ENCODE results near the gene TBC1D10A.

- TF ChIP-seq ZNF263 (CRISPR knock-in tag; IDR thresholded peaks at IDR 0.05; ENCODE audit: low read depth) (no peak), KAT7 (CRISPR knock-in tag; IDR thresholded peaks at IDR 0.05; ENCODE audit: borderline replicate concordance) (no peak), FOXJ3 (CRISPR knock-in tag; IDR thresholded peaks at IDR 0.05; ENCODE audit: borderline replicate concordance) (no peak), AR (CRISPR knock-in tag; IDR thresholded peaks at IDR 0.05) (no peak), TCF7 (CRISPR knock-in tag; IDR thresholded peaks at IDR 0.05; ENCODE audit: low read depth) (no peak)
- TF ChIP-seq, protein P1, sequence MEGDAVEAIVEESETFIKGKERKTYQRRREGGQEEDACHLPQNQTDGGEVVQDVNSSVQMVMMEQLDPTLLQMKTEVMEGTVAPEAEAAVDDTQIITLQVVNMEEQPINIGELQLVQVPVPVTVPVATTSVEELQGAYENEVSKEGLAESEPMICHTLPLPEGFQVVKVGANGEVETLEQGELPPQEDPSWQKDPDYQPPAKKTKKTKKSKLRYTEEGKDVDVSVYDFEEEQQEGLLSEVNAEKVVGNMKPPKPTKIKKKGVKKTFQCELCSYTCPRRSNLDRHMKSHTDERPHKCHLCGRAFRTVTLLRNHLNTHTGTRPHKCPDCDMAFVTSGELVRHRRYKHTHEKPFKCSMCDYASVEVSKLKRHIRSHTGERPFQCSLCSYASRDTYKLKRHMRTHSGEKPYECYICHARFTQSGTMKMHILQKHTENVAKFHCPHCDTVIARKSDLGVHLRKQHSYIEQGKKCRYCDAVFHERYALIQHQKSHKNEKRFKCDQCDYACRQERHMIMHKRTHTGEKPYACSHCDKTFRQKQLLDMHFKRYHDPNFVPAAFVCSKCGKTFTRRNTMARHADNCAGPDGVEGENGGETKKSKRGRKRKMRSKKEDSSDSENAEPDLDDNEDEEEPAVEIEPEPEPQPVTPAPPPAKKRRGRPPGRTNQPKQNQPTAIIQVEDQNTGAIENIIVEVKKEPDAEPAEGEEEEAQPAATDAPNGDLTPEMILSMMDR (IDR thresholded peaks at IDR 0.05) = no peak
- TF ChIP-seq, protein P2, sequence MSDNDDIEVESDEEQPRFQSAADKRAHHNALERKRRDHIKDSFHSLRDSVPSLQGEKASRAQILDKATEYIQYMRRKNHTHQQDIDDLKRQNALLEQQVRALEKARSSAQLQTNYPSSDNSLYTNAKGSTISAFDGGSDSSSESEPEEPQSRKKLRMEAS (CRISPR knock-in tag; IDR thresholded peaks at IDR 0.05) = no peak
- TF ChIP-seq, protein P3, sequence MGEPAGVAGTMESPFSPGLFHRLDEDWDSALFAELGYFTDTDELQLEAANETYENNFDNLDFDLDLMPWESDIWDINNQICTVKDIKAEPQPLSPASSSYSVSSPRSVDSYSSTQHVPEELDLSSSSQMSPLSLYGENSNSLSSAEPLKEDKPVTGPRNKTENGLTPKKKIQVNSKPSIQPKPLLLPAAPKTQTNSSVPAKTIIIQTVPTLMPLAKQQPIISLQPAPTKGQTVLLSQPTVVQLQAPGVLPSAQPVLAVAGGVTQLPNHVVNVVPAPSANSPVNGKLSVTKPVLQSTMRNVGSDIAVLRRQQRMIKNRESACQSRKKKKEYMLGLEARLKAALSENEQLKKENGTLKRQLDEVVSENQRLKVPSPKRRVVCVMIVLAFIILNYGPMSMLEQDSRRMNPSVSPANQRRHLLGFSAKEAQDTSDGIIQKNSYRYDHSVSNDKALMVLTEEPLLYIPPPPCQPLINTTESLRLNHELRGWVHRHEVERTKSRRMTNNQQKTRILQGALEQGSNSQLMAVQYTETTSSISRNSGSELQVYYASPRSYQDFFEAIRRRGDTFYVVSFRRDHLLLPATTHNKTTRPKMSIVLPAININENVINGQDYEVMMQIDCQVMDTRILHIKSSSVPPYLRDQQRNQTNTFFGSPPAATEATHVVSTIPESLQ (CRISPR knock-in tag; IDR thresholded peaks at IDR 0.05) = no peak
Observed at GRCh38 chr22:30371981-30372380, 45.2 kb upstream of the TBC1D10A start.
